ENCODE data around the gene C22orf15. TPM values are rescaled to one million over a fixed set of nuclear protein-coding genes. Genes with fewer than 3 reads are reported as not detected.
A peak's percentile ranks its signal among the peaks of the same experiment; 100 is the strongest.

Gene C22orf15
- total RNA-seq, 2 experiments from 2014 or later, result 0.77 to 2.8 TPM

- DNase-seq (no peak), ATAC-seq (no peak)
- Mint-ChIP-seq H3K36me3 (peaks cover 42% of the 10 kb centered on the region), H3K27ac (no peak overlapping the region), H3K4me3 (no peak overlapping the region), H3K4me1 (no peaks in the 10 kb centered on the region), H3K27me3 (no peaks in the 10 kb centered on the region), H3K9me3 (ENCODE audit: low read depth) (no peaks in the 10 kb centered on the region)
- CTCF ChIA-PET, result no interaction called here
These were observed 42.0 kb downstream of the C22orf15 start for GRCh38 chr22:23804781-23805291.

GRCh38 chr22:23806837-23807236, 44.0 kb downstream of the C22orf15 start:
- Mint-ChIP-seq H3K27ac (peak overlapping the region; percentile 52), H3K4me1 (no peaks in the 10 kb centered on the region), H3K36me3 (peaks cover 37% of the 10 kb centered on the region), H3K4me3 (no peak overlapping the region), H3K9me3 (ENCODE audit: low read depth) (no peaks in the 10 kb centered on the region), H3K27me3 (no peaks in the 10 kb centered on the region)
- DNase-seq (no peak), ATAC-seq (no peak)
- CTCF ChIA-PET, result no interaction called here

DNA sequence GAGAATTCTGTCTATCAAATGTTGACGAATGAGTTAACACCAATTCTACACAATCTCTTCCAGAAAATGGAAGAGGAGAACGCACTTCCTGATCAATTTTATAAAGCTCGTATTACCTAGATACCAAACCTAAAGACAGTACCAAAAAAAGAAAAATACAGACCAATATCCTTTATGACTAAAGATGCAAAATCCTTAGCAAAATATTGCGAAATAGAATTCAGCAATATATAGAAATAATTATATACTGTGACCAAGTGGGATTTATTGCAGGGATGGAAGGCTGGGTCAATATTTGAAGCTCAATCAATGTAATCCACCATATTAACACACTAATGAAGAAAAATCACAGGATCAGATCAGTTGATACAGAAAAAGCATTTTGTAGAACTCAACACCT, 49.6 kb downstream of the C22orf15 start:
- peaks cover 2% of the 10 kb centered on the region for H3K4me1 Mint-ChIP-seq

More for the DNA sequence above, 49.6 kb downstream of the C22orf15 start:
- no peak for ATAC-seq
- Mint-ChIP-seq H3K27me3 (no peaks in the 10 kb centered on the region), H3K9me3 (ENCODE audit: low read depth) (no peaks in the 10 kb centered on the region), H3K27ac (no peak overlapping the region), H3K36me3 (peaks cover 30% of the 10 kb centered on the region), H3K4me3 (no peak overlapping the region)
- CTCF ChIA-PET, result interaction anchor here (1.2 to 2.3 kb wide), 4 partner anchors 23 to 45 kb away, joined by 4 to 6 read pairs (median 6); partner anchors contain the start of gene SLC2A11
- DNase-seq, result no peak

Other genes with a start within 250 kb of the C22orf15 start
- 1 to 10 TPM in 1 of 2 experiments, under 1 TPM in 1; 0.42 to 2.0 TPM for gene IGLL1, start 182.7 kb upstream of the C22orf15 start, total RNA-seq
- under 1 TPM in 1 of 2 experiments, not detected in 1; 0.23 TPM for gene DRICH1, start 130.7 kb upstream of the C22orf15 start, total RNA-seq
- gene RGL4, start 72.0 kb upstream of the C22orf15 start, total RNA-seq, result 10 to 100 TPM; 15.5 to 30.8 TPM
- 1 to 10 TPM; 2.9 to 3.0 TPM for gene ZNF70, start 11.9 kb upstream of the C22orf15 start, total RNA-seq
- gene VPREB3, start 8.6 kb upstream of the C22orf15 start, total RNA-seq, result under 1 TPM in 1 of 2 experiments, not detected in 1; 0.70 TPM
- gene CHCHD10, start 5.0 kb downstream of the C22orf15 start, total RNA-seq, result 100 to 1,000 TPM; 155 to 159 TPM
- gene MMP11, start 9.9 kb downstream of the C22orf15 start, total RNA-seq, result 1 to 10 TPM in 1 of 2 experiments, under 1 TPM in 1; 0.91 to 1.0 TPM
- gene SMARCB1, start 24.0 kb downstream of the C22orf15 start, total RNA-seq, result 100 to 1,000 TPM; 117 to 137 TPM
- gene DERL3, start 76.0 kb downstream of the C22orf15 start, total RNA-seq, result 10 to 100 TPM; 14.6 to 18.1 TPM
- 10 to 100 TPM in 1 of 2 experiments, 1 to 10 TPM in 1; 8.1 to 10.7 TPM for gene SLC2A11, start 94.9 kb downstream of the C22orf15 start, total RNA-seq
- gene MIF, start 131.4 kb downstream of the C22orf15 start, total RNA-seq, result 100 to 1,000 TPM; 730 to 765 TPM
- not detected for gene GSTT2B, start 198.2 kb downstream of the C22orf15 start, total RNA-seq
- gene DDTL, start 203.9 kb downstream of the C22orf15 start, total RNA-seq, result not detected
- 100 to 1,000 TPM; 121 to 128 TPM for gene DDT, start 211.5 kb downstream of the C22orf15 start, total RNA-seq
- not detected for gene GSTT2, start 217.1 kb downstream of the C22orf15 start, total RNA-seq
- not detected for gene GSTT4, start 242.5 kb downstream of the C22orf15 start, total RNA-seq
- 100 to 1,000 TPM in 1 of 2 experiments, 10 to 100 TPM in 1; 92.4 to 143 TPM for gene CABIN1, start 248.3 kb downstream of the C22orf15 start, total RNA-seq

Data from activated CD8-positive, alpha-beta memory T cell treated with anti-CD3 and anti-CD28 coated beads, Interleukin-2, amount 10 ng/mL, durations not matched to agents 7 days and 5 days (primary cell).